ENCODE measurements around the gene AMPD2.
"Not testable (repeated sequence)": the region's sequence is repeated elsewhere in the genome, so short reads cannot be mapped to it uniquely, and the experiment has no call there.

AMPD2 gene

DNA sequence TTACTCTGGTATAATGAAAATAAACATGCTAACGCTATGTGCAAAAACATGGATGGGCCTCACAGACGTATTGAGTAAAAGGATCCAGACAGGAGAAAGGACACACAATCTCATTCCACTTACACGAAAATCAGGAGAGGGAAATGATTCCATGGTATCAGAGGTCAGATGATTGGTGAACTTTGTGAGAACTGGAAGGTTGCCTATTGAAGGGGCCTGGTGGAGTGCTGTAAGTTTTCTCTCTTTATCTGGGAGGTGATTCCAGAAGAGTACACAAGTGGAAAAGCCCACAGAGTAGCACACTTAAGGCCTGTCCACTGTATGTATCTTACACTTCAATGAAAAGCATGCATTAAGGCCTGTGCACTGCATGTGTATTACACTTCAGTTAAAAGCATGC, 57.8 kb downstream of the AMPD2 start:
- H3K4me3 ChIP-seq (replicated peaks; ENCODE audit: low read depth, low read length), result no peak overlapping the region
- TF ChIP-seq, protein P1, sequence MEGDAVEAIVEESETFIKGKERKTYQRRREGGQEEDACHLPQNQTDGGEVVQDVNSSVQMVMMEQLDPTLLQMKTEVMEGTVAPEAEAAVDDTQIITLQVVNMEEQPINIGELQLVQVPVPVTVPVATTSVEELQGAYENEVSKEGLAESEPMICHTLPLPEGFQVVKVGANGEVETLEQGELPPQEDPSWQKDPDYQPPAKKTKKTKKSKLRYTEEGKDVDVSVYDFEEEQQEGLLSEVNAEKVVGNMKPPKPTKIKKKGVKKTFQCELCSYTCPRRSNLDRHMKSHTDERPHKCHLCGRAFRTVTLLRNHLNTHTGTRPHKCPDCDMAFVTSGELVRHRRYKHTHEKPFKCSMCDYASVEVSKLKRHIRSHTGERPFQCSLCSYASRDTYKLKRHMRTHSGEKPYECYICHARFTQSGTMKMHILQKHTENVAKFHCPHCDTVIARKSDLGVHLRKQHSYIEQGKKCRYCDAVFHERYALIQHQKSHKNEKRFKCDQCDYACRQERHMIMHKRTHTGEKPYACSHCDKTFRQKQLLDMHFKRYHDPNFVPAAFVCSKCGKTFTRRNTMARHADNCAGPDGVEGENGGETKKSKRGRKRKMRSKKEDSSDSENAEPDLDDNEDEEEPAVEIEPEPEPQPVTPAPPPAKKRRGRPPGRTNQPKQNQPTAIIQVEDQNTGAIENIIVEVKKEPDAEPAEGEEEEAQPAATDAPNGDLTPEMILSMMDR (IDR thresholded peaks at IDR 0.05; ENCODE audit: low read depth, low read length, missing control alignments), result no peak
- DNase-seq (ENCODE audit: extremely low read depth, low read depth), result no peak

DNA sequence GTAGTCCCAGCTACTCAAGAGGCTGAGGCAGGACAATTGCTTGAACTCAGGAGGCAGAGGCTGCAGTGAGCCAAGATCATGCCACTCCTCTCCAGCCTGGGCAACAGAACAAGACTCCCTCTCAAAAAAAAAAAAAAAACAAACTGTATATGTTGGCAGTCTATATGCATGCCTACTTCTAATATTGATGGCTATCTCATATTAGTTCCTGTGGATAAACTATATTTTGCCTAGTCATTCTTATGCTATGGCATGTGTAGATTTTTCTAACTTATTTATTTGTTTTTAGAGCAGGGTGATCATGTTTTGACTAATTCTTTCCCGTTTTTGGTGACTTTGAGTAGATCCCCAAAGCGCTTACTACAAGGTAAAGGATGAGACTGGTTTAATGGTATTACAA, 59.0 kb downstream of the AMPD2 start:
- H3K4me3 ChIP-seq (replicated peaks; ENCODE audit: low read depth, low read length); DNase-seq (ENCODE audit: extremely low read depth, low read depth): not testable (repeated sequence)
